ENCODE data around the gene FOCAD.

DNA sequence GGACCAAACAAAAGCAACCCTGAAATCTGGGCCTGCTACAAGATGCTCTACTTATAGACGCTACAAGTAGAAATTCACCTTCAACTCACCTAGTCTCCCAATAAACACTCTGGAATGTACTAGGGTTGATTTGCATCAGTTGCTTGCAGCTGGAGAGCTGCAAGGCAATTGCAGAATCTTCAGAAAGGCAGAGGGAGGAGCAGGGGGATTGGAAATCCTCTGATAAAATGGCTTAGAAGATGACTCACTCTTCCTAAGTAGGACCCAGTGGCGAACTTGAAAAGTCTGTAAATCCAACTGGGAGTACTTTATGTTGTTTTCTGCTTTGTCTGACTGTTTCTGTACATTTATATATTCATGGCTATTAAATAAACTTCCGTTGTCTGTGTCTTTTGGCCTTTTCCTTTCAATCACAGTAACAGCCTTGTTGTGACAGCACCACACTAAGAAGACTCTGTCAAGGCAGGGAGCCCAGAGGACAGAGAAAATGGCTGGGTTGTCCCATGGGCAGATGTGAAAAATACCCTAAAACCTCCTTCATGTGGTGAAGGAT is 47.1 kb upstream of the FOCAD start:
- TF ChIP-seq ZNF274 (IDR thresholded peaks at IDR 0.05; ENCODE audit: low read length): no peak
- TF ChIP-seq ZNF274 (tag by site-specific recombination; IDR thresholded peaks at IDR 0.05; ENCODE audit: borderline replicate concordance): no peak
- TF ChIP-seq, protein P1, sequence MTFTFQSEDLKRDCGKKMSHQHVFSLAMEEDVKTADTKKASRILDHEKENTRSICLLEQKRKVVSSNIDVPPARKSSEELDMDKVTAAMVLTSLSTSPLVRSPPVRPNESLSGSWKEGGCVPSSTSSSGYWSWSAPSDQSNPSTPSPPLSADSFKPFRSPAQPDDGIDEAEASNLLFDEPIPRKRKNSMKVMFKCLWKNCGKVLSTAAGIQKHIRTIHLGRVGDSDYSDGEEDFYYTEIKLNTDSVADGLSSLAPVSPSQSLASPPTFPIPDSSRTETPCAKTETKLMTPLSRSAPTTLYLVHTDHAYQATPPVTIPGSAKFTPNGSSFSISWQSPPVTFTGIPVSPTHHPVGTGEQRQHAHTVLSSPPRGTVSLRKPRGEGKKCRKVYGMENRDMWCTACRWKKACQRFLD (tag by site-specific recombination; IDR thresholded peaks at IDR 0.05): no peak
- no peak for TF ChIP-seq ZNF621 (tag by site-specific recombination; IDR thresholded peaks at IDR 0.05)
- TF ChIP-seq ZNF146 (tag by site-specific recombination; IDR thresholded peaks at IDR 0.05): no peak
- TF ChIP-seq, protein P2, sequence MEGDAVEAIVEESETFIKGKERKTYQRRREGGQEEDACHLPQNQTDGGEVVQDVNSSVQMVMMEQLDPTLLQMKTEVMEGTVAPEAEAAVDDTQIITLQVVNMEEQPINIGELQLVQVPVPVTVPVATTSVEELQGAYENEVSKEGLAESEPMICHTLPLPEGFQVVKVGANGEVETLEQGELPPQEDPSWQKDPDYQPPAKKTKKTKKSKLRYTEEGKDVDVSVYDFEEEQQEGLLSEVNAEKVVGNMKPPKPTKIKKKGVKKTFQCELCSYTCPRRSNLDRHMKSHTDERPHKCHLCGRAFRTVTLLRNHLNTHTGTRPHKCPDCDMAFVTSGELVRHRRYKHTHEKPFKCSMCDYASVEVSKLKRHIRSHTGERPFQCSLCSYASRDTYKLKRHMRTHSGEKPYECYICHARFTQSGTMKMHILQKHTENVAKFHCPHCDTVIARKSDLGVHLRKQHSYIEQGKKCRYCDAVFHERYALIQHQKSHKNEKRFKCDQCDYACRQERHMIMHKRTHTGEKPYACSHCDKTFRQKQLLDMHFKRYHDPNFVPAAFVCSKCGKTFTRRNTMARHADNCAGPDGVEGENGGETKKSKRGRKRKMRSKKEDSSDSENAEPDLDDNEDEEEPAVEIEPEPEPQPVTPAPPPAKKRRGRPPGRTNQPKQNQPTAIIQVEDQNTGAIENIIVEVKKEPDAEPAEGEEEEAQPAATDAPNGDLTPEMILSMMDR (tag by site-specific recombination; IDR thresholded peaks at IDR 0.05): no peak
- TF ChIP-seq ZNF311 (tag by site-specific recombination; IDR thresholded peaks at IDR 0.05; ENCODE audit: borderline replicate concordance): no peak
- no peak for TF ChIP-seq ZNF24 (tag by site-specific recombination; IDR thresholded peaks at IDR 0.05)
- no peak for TF ChIP-seq ZNF121 (tag by site-specific recombination; IDR thresholded peaks at IDR 0.05)
- TF ChIP-seq, protein P3, sequence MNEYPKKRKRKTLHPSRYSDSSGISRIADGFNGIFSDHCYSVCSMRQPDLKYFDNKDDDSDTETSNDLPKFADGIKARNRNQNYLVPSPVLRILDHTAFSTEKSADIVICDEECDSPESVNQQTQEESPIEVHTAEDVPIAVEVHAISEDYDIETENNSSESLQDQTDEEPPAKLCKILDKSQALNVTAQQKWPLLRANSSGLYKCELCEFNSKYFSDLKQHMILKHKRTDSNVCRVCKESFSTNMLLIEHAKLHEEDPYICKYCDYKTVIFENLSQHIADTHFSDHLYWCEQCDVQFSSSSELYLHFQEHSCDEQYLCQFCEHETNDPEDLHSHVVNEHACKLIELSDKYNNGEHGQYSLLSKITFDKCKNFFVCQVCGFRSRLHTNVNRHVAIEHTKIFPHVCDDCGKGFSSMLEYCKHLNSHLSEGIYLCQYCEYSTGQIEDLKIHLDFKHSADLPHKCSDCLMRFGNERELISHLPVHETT (tag by site-specific recombination; IDR thresholded peaks at IDR 0.05): no peak
- TF ChIP-seq ZNF19 (tag by site-specific recombination; IDR thresholded peaks at IDR 0.05; ENCODE audit: low read depth): no peak
- TF ChIP-seq ZNF530 (tag by site-specific recombination; IDR thresholded peaks at IDR 0.05; ENCODE audit: low read depth): no peak
- TF ChIP-seq, protein P4, sequence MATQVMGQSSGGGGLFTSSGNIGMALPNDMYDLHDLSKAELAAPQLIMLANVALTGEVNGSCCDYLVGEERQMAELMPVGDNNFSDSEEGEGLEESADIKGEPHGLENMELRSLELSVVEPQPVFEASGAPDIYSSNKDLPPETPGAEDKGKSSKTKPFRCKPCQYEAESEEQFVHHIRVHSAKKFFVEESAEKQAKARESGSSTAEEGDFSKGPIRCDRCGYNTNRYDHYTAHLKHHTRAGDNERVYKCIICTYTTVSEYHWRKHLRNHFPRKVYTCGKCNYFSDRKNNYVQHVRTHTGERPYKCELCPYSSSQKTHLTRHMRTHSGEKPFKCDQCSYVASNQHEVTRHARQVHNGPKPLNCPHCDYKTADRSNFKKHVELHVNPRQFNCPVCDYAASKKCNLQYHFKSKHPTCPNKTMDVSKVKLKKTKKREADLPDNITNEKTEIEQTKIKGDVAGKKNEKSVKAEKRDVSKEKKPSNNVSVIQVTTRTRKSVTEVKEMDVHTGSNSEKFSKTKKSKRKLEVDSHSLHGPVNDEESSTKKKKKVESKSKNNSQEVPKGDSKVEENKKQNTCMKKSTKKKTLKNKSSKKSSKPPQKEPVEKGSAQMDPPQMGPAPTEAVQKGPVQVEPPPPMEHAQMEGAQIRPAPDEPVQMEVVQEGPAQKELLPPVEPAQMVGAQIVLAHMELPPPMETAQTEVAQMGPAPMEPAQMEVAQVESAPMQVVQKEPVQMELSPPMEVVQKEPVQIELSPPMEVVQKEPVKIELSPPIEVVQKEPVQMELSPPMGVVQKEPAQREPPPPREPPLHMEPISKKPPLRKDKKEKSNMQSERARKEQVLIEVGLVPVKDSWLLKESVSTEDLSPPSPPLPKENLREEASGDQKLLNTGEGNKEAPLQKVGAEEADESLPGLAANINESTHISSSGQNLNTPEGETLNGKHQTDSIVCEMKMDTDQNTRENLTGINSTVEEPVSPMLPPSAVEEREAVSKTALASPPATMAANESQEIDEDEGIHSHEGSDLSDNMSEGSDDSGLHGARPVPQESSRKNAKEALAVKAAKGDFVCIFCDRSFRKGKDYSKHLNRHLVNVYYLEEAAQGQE (tag by site-specific recombination; IDR thresholded peaks at IDR 0.05): no peak
- TF ChIP-seq BCL11A (tag by site-specific recombination; IDR thresholded peaks at IDR 0.05; ENCODE audit: low read depth): no peak

All from HEK293 (cell line).